Chondrocyte (in vitro differentiated cells): ENCODE results near the gene CTIF. TPM values are rescaled to one million over a fixed set of nuclear protein-coding genes. Genes with fewer than 3 reads are reported as not detected.

ENCODE experiments used
- DNase-seq: peaks from one replicate; pipeline ENCODE4 v3.0.0; 2021; ENCODE audit warnings: mixed read lengths, low spot score
- H3K27ac Mint-ChIP-seq: one replicate; pipeline ENCODE4 v1.8.0; 2021; ENCODE audit warnings: mild to moderate bottlenecking, moderate library complexity, mixed read lengths; ENCODE audit not compliant: unreplicated experiment
- H3K27me3 Mint-ChIP-seq: 2 replicates; pipeline ENCODE4 v1.8.0; 2021; ENCODE audit warnings: low read depth, mixed read lengths
- H3K36me3 Mint-ChIP-seq: 2 replicates; pipeline ENCODE4 v1.8.0; 2021; ENCODE audit warnings: low read depth, mixed read lengths
- H3K4me1 Mint-ChIP-seq: 2 replicates; pipeline ENCODE4 v1.8.0; 2021; ENCODE audit warnings: low read depth, mild to moderate bottlenecking, mixed read lengths
- H3K4me3 Mint-ChIP-seq: one replicate; pipeline ENCODE4 v1.8.0; 2021; ENCODE audit warnings: mild to moderate bottlenecking, moderate library complexity, mixed read lengths; ENCODE audit not compliant: unreplicated experiment
- H3K9me3 Mint-ChIP-seq: 2 replicates; pipeline ENCODE4 v1.8.0; 2021; ENCODE audit warnings: low read depth, mixed read lengths
- total RNA-seq: library from RNA; stranded (reverse); gene quantifications from 3 replicates; pipeline ENCODE4 v1.2.1, GENCODE V29; 2021
- TF ChIP-seq, protein P1 (sequence below): fragments of 200-600 bp; sonication (generic); IDR thresholded peaks from 2 replicates; pipeline ENCODE4 v1.5.0; 2021; ENCODE audit warnings: antibody characterized with exemption, mild to moderate bottlenecking, moderate library complexity

Gene CTIF
- total RNA-seq, 1 donor from 2014 or later = 184 TPM

DNA sequence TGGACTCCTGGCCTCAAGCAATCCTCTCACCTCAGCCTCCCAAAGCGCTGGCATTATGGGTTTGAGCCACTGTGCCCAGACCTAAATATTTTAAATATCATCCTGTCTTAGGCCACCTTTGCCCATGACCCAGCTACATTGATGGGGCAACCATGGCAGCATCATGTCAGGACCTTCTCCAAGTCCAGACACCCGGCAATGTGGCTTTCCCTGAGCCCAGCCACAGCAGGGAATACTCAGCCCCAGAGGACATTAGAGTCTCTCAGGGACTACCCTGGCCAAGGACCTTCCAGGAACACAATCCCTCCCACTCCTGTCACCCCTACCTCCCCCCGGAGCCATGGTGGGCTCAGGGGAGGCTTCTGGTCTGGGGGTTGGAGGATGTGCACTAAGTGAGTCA lies 339.1 kb downstream of the CTIF start:
- TF ChIP-seq, protein P1, sequence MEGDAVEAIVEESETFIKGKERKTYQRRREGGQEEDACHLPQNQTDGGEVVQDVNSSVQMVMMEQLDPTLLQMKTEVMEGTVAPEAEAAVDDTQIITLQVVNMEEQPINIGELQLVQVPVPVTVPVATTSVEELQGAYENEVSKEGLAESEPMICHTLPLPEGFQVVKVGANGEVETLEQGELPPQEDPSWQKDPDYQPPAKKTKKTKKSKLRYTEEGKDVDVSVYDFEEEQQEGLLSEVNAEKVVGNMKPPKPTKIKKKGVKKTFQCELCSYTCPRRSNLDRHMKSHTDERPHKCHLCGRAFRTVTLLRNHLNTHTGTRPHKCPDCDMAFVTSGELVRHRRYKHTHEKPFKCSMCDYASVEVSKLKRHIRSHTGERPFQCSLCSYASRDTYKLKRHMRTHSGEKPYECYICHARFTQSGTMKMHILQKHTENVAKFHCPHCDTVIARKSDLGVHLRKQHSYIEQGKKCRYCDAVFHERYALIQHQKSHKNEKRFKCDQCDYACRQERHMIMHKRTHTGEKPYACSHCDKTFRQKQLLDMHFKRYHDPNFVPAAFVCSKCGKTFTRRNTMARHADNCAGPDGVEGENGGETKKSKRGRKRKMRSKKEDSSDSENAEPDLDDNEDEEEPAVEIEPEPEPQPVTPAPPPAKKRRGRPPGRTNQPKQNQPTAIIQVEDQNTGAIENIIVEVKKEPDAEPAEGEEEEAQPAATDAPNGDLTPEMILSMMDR = no peak

DNA sequence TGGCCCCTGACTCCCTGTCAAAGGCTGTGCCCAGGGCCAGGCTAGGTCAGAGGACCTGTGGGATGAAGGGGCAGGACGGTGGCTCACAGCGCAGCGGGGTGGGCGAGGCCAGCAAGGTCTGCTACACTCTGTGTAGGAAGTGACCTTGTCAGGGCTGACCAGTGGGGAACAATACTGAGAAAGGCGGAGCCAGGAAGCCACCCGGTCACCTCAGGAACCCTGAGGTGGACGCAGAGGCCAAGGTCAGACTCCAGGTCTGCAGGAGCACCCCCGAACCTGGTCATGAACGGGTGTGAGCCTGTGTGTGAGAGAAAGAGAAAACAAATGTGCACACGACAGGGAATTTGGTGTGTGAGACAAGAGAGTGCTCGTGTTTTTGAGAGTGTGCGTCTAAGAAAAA lies 339.6 kb downstream of the CTIF start:
- no peak overlapping the region for H3K4me3 Mint-ChIP-seq
- H3K36me3 Mint-ChIP-seq = no peaks in the 10 kb centered on the region
- H3K27ac Mint-ChIP-seq = peak overlapping the region; percentile 71

More for the DNA sequence above, 339.1 kb downstream of the CTIF start:
- peak; percentile 41 for DNase-seq
- Mint-ChIP-seq H3K4me1 (peaks cover 49% of the 10 kb centered on the region), H3K4me3 (no peak overlapping the region), H3K27me3 (no peaks in the 10 kb centered on the region), H3K27ac (peak overlapping the region; percentile 71), H3K9me3 (no peaks in the 10 kb centered on the region), H3K36me3 (no peaks in the 10 kb centered on the region)

DNA sequence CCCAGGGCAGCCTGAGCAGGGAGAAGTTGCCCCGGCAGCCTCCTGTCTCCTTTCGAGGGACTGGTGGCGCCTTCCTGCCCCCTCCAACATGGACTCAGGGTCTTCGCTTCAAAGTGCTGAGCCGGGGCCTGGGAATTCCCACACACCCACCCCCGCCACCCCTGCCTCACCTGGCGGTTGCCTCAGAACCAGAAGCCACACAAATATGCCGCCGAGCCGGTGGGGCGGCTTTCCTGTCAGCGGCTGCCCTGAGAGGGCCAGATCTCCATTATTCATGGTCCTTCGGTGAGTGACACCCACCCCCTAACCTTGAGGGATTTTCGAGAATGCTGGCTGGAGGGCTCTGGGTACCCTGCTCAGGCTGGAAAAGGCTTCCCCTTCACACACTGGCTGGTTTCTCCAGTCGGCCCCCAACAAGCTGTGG lies 340.2 kb downstream of the CTIF start:
- Mint-ChIP-seq H3K4me1 (peaks cover 39% of the 10 kb centered on the region), H3K27ac (no peak overlapping the region), H3K36me3 (no peaks in the 10 kb centered on the region), H3K9me3 (no peaks in the 10 kb centered on the region), H3K27me3 (no peaks in the 10 kb centered on the region), H3K4me3 (no peak overlapping the region)
- TF ChIP-seq, protein P1 = no peak
- peak; percentile 75 for DNase-seq

More for the DNA sequence above, 339.6 kb downstream of the CTIF start:
- no peaks in the 10 kb centered on the region for H3K9me3 Mint-ChIP-seq
- peaks cover 44% of the 10 kb centered on the region for H3K4me1 Mint-ChIP-seq
- TF ChIP-seq, protein P1 = no peak
- DNase-seq = peak; percentile 81
- no peaks in the 10 kb centered on the region for H3K27me3 Mint-ChIP-seq

DNA sequence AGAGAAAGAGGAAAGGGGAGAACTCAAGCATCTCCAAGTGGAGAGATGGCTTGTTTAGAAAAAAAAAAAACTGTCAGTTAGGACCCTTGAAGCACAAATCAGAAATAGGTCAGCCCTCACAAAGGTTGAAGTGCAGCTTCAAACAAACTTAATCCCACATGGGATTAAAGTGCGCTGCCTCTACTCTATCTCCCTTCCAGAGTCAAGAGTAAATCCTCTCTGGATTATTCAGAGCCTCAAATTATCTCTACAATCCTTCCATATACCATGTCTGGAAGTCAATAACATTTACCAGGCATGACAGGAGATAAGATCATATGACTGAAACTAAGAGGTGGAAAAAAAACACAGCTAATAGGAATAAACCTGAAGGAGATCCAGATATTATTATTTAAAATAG lies 342.1 kb downstream of the CTIF start:
- Mint-ChIP-seq H3K27ac (no peak overlapping the region), H3K27me3 (no peaks in the 10 kb centered on the region), H3K9me3 (no peaks in the 10 kb centered on the region), H3K4me1 (peaks cover 39% of the 10 kb centered on the region), H3K4me3 (no peak overlapping the region), H3K36me3 (no peaks in the 10 kb centered on the region)
- no peak for DNase-seq
- TF ChIP-seq, protein P1 = no peak

DNA sequence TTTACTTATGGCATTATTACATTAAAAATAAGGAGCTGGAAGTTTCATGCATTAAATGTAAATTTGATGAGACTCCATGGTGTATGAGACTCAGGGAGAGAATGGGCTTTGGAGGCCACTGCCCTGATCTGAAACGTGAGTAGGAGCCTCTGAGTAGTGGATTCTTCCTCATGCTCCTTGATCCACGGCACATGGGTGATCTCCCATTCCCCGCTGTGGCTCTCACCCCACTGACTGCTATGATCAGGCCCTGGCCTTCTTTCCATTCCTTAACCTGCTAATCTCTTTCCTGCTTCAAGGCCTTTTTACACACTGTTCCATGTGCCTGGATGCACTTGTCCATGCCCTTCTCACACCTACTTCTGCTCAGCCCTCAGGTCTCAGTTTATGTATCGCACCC lies 343.5 kb downstream of the CTIF start:
- no peak overlapping the region for H3K4me3 Mint-ChIP-seq
- DNase-seq = peak; percentile 14
- H3K27ac Mint-ChIP-seq = no peak overlapping the region
- no peaks in the 10 kb centered on the region for H3K9me3 Mint-ChIP-seq
- TF ChIP-seq, protein P1 = no peak
- H3K36me3 Mint-ChIP-seq = no peaks in the 10 kb centered on the region
- H3K27me3 Mint-ChIP-seq = no peaks in the 10 kb centered on the region
- peaks cover 36% of the 10 kb centered on the region for H3K4me1 Mint-ChIP-seq
